ENCODE data around the gene PAPPA.

GRCh38 chr9:116308076-116308475 lies 154.5 kb downstream of the PAPPA start:
- TF ChIP-seq CTCF (IDR thresholded peaks at IDR 0.05; ENCODE audit: insufficient read depth, low read length, poor library complexity, severe bottlenecking) (no peak), EZH2phosphoT487 (conservative IDR thresholded peaks at IDR 0.05; ENCODE audit: low read length) (no peak)

All from SU-DHL-6 (cell line).